HepG2 (cell line): ENCODE measurements around the gene GSG1. TPM values are rescaled to one million over a fixed set of nuclear protein-coding genes. Genes with fewer than 3 reads are reported as not detected.
A peak's percentile ranks its signal among the peaks of the same experiment; 100 is the strongest.

ENCODE experiments used
- MAFF ChIP-seq: IDR thresholded peaks from 2 replicates; pipeline ENCODE4 v1.6.1; 2011; ENCODE audit warnings: low read depth, low read length, improper control_type of control experiment
- NFIC ChIP-seq: IDR thresholded peaks from 2 replicates; pipeline ENCODE4 v1.6.1; 2012; ENCODE audit warnings: mild to moderate bottlenecking, low read length, inconsistent platforms
- NFRKB ChIP-seq: fragments of 450-650 bp; IDR thresholded peaks from 2 replicates; pipeline ENCODE4 v1.6.1; 2017
- SMAD9 ChIP-seq: sonication (generic); formaldehyde crosslinking; IDR thresholded peaks from 2 replicates; pipeline ENCODE4 v1.5.1; 2020; ENCODE audit warnings: mild to moderate bottlenecking, missing genetic modification reagents
- SPEN ChIP-seq: sonication (generic); formaldehyde crosslinking; IDR thresholded peaks from 2 replicates; pipeline ENCODE4 v1.5.1; 2020; ENCODE audit warnings: low read depth, mild to moderate bottlenecking, missing genetic modification reagents
- ZNF563 ChIP-seq: sonication (generic); formaldehyde crosslinking; IDR thresholded peaks from 2 replicates; pipeline ENCODE4 v1.8.0; 2022; ENCODE audit warnings: mild to moderate bottlenecking, moderate library complexity, missing genetic modification reagents
- ZNF781 ChIP-seq: sonication (generic); formaldehyde crosslinking; IDR thresholded peaks from 2 replicates; pipeline ENCODE4 v1.5.1; 2020; ENCODE audit warnings: borderline replicate concordance, mild to moderate bottlenecking, missing genetic modification reagents; ENCODE audit errors: not compliant biosample characterization
- polyA plus RNA-seq, 8 experiments: library from polyadenylated mRNA; depleted of rRNA in 3 of 8; stranded (reverse) in 7 of 8; unstranded in 1 of 8; fragments of >200 nt; fragmentation: Illumina TruSeq in 4 of 8; extraction: Trizol in 4 of 8; gene quantifications; 2 replicates each; pipeline versions ENCODE4 v1.2.1 to v1.2.3, GENCODE V29; 2011 to 2016; ENCODE audit warnings: low read depth in 4 of 8, missing spikeins in 1 of 8, mixed read lengths in 1 of 8; ENCODE audit not compliant: insufficient read depth in 1 of 8
- total RNA-seq, 5 experiments: library from RNA; depleted of rRNA; stranded (reverse); fragments of >200 nt; fragmentation: Illumina TruSeq; extraction: Trizol; gene quantifications; 2 replicates each; pipeline ENCODE4 v1.2.3, GENCODE V29; 2016; ENCODE audit warnings: low read depth in 1 of 5
- TF ChIP-seq, protein P1 (sequence below), 2 experiments: sonication (generic) in 1 of 2; formaldehyde crosslinking in 1 of 2; IDR thresholded peaks; 2 replicates each; pipeline versions ENCODE4 v1.6.1 to v1.9.0; 2014 to 2022; ENCODE audit warnings: antibody characterized with exemption in 1 of 2, borderline replicate concordance in 1 of 2, inconsistent platforms in 1 of 2, low read depth in 1 of 2, missing genetic modification reagents in 1 of 2
- TF ChIP-seq, protein P2 (sequence below): sonication (generic); formaldehyde crosslinking; IDR thresholded peaks from 2 replicates; pipeline ENCODE4 v1.4.0; 2020; ENCODE audit warnings: mild to moderate bottlenecking, missing genetic modification reagents, borderline replicate concordance

The GSG1 gene
- total and polyA plus RNA-seq, 2 of the 13 experiments (the other 11 are each of a cell fraction or from before 2014, with no cell fraction given): not detected

- TF ChIP-seq, protein P1, sequence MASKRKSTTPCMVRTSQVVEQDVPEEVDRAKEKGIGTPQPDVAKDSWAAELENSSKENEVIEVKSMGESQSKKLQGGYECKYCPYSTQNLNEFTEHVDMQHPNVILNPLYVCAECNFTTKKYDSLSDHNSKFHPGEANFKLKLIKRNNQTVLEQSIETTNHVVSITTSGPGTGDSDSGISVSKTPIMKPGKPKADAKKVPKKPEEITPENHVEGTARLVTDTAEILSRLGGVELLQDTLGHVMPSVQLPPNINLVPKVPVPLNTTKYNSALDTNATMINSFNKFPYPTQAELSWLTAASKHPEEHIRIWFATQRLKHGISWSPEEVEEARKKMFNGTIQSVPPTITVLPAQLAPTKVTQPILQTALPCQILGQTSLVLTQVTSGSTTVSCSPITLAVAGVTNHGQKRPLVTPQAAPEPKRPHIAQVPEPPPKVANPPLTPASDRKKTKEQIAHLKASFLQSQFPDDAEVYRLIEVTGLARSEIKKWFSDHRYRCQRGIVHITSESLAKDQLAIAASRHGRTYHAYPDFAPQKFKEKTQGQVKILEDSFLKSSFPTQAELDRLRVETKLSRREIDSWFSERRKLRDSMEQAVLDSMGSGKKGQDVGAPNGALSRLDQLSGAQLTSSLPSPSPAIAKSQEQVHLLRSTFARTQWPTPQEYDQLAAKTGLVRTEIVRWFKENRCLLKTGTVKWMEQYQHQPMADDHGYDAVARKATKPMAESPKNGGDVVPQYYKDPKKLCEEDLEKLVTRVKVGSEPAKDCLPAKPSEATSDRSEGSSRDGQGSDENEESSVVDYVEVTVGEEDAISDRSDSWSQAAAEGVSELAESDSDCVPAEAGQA (IDR thresholded peaks at IDR 0.05; ENCODE audit: low read depth): no peak
- TF ChIP-seq, protein P1 (CRISPR knock-in tag; IDR thresholded peaks at IDR 0.05; ENCODE audit: borderline replicate concordance): no peak
- TF ChIP-seq NFRKB (no peak), ZNF563 (CRISPR knock-in tag) (no peak), NFIC (no peak), SMAD9 (CRISPR knock-in tag) (no peak), MAFF (peak; percentile 56), ZNF781 (CRISPR knock-in tag) (no peak), SPEN (CRISPR knock-in tag) (no peak)
- TF ChIP-seq, protein P2, sequence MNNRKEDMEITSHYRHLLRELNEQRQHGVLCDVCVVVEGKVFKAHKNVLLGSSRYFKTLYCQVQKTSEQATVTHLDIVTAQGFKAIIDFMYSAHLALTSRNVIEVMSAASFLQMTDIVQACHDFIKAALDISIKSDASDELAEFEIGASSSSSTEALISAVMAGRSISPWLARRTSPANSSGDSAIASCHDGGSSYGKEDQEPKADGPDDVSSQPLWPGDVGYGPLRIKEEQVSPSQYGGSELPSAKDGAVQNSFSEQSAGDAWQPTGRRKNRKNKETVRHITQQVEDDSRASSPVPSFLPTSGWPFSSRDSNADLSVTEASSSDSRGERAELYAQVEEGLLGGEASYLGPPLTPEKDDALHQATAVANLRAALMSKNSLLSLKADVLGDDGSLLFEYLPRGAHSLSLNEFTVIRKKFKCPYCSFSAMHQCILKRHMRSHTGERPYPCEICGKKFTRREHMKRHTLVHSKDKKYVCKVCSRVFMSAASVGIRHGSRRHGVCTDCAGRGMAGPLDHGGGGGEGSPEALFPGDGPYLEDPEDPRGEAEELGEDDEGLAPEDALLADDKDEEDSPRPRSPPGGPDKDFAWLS (CRISPR knock-in tag): no peak
Observed at GRCh38 chr12:13095266-13095995, 8.0 kb downstream of the GSG1 start (continued).
